T-helper 2 cell treated with Interferon-gamma antibody and Interleukin-4, amounts not matched to agents 5 μg/mL and 100 μg/mL, for 36 hours (primary cell): Measurements from ENCODE around the gene NDST4.

ENCODE experiments used
- DNase-seq: peaks from one replicate; pipeline ENCODE4 v3.0.0; 2021; ENCODE audit warnings: low spot score
- H3K27ac Mint-ChIP-seq: one replicate; pipeline ENCODE4 v1.8.0; 2021; ENCODE audit warnings: mild to moderate bottlenecking, mixed read lengths
- H3K27me3 Mint-ChIP-seq: one replicate; pipeline ENCODE4 v1.8.0; 2021; ENCODE audit warnings: low read depth, mixed read lengths
- H3K36me3 Mint-ChIP-seq: one replicate; pipeline ENCODE4 v1.8.0; 2021; ENCODE audit warnings: low read depth, mixed read lengths
- H3K4me1 Mint-ChIP-seq: one replicate; pipeline ENCODE4 v1.8.0; 2021; ENCODE audit warnings: low read depth, mixed read lengths
- H3K4me3 Mint-ChIP-seq: one replicate; pipeline ENCODE4 v1.8.0; 2022; ENCODE audit warnings: mild to moderate bottlenecking, moderate library complexity, mixed read lengths
- H3K9me3 Mint-ChIP-seq: one replicate; pipeline ENCODE4 v1.8.0; 2021; ENCODE audit warnings: mixed read lengths

NDST4 gene

GRCh38 chr4:114780205-114780604 lies 333.2 kb downstream of the NDST4 start:
- Mint-ChIP-seq H3K4me3 (no peak overlapping the region), H3K27me3 (no peaks in the 10 kb centered on the region), H3K36me3 (no peaks in the 10 kb centered on the region), H3K27ac (no peak overlapping the region), H3K4me1 (no peaks in the 10 kb centered on the region), H3K9me3 (no peaks in the 10 kb centered on the region)
- DNase-seq: no peak
